ENCODE data around the gene EVX1.

EVX1 gene

GRCh38 chr7:27235387-27236311 lies 7.0 kb upstream of the EVX1 start:
- no peak for DNase-seq

DNA sequence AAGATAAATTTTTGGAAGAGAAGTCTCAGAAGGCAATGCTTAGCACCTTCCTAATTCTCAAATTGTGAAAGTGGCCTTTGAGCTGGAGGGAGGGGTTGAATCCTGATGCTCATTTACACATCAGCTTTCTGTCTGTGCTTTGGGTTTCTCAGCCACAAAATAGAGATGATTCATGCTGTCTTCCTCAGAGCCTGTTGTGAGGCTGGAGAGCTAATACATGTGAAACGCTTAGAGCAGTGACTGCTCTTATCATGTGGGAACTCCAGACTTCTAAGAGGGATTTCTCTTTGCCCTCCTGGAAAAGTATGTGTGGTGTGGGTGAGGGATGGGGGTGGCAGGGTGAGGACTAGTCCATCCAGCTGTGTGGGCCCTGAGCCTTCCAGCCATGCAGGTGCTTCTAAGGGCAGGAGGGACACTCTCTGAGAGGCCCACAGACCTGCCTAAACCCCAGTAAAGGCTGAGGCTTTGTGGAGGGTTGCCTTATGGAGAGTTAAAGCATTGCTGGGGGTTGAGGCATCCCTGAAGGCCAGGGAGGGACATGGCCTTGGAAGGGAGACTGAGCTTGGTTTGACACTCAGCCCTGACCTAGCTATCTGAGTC lies 4.8 kb upstream of the EVX1 start:
- no peak for DNase-seq

- no peak for DNase-seq
Measured at GRCh38 chr7:27238979-27239386, 3.6 kb upstream of the EVX1 start.

GRCh38 chr7:27239387-27240014 lies 3.1 kb upstream of the EVX1 start:
- DNase-seq: no peak

- no peak for DNase-seq
Measured at GRCh38 chr7:27240015-27240731, 2.4 kb upstream of the EVX1 start.

DNA sequence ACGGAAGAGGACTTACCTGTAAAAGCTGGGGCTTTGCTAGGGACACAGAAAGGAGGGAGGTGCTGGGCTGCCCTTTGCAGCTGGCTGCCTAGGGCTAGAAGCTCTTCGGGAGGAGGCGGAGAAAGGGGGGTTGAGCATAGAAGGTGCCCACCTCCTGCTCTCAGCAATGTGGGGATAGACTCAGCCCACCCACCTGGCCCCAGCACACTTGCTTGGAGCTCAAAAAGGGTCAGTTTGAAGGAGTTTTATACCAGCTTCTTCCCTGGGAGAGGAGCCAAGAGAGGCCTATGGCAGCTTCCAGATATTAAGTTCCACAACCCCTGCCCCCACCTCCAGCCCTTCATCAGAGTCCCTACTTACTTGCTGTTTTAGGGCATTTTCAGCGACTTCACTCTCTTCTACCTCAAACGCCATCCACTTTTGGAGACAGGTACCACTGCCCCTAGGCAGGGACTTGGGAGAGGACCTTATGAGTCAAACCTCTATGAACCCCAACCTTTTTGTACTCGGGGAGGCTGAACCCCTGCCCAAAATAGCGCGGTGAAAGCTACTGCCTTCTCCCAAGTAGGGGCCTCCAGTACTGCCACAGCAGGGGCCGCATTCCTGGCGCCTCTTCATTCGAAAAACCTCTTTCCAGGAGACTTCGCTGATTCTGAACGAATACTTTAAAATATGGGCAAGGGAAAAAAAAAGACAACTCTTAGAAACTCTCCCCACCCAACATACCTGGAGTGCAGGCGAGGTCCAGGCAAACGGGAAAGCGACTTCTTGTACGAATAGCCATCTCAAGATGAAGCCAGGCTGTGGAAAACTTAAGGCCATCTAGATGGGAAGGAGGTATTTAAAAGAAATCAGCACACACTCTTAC lies 1.2 kb upstream of the EVX1 start:
- no peak for DNase-seq

GRCh38 chr7:27242154-27242553 lies 448 bp upstream of the EVX1 start:
- DNase-seq: no peak

- DNase-seq: no peak
Measured at GRCh38 chr7:27243340-27244163, 950 bp downstream of the EVX1 start.

DNA sequence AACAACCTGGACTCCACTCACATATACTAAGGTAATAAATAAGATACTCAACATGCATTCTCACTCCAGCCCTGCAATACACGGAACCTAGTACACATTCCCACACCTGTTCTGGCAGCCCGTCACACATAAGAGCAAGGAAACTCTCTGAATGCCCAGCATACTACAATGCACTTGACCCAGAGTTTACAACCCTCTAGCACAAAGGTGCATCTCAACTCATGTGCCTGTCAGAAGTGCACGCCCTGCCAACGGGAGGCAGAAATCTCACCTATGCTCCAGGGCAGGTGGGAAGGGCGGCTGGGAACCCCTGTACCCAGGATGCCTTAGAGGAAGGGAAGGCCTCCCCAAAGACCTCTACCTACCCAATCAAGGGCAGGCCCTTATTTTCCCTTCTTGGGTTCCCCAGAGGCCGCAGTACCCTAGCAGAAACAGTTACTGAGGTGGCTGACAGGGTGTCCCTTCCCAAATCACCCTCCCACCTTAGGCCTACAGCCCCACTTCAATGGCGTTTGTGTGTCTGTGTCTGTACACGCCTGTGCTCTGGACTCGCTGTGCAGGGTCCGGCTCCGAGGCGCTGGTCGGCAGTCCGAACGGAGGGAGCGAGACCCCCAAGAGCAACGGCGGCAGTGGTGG lies 2.0 kb downstream of the EVX1 start:
- no peak for DNase-seq

DNA sequence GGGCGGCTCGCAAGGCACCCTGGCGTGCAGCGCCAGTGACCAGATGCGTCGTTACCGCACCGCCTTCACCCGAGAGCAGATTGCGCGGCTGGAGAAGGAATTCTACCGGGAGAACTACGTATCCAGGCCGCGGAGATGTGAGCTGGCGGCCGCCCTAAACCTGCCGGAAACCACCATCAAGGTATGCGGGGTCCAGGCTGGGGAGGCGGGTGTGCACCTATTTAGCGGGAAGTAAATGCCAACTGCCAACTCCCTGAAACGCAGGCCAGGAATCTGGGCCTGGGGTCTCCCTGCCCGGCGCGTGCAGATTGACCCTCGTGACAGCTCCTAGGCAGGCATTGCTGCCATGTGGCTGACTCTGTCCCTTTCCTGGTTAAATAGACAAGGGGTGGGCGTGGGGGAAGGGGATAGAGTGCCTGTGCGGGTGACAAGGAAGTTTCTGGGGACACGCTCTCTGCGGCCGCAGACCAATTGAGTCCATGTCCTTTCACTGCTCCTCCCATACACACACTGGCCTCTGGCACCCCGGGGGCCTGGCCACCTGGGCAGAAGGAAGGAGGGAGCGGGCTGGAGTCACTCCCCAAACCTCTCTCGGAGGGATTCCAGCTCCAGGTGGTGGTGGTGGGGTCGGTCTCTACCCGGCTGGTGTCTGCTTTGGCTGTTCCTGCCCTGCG lies 2.7 kb downstream of the EVX1 start:
- no peak for DNase-seq

GRCh38 chr7:27245798-27246691 lies 3.4 kb downstream of the EVX1 start:
- no peak for DNase-seq

DNA sequence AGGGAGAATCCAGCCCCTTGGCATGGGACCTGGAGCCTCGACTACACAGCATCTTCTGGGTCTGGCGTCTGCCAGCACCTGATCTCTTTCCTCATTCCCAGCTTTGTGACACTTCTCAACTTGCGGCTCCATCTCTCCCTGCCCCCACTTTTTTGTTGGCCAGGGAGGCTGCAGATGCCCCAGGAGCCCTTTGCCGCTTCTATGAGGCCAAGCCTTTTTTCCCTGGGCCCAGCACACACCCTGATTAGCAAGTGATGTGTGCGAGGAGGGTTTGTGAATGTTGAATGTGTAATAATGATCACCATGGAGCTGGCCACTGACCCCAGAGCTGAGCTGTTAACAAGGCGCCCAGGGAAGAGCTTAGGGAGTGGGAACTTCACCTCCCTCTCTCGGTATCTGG lies 4.4 kb downstream of the EVX1 start:
- no peak for DNase-seq

- no peak for DNase-seq
Measured at GRCh38 chr7:27247452-27248426, 5.1 kb downstream of the EVX1 start.

DNA sequence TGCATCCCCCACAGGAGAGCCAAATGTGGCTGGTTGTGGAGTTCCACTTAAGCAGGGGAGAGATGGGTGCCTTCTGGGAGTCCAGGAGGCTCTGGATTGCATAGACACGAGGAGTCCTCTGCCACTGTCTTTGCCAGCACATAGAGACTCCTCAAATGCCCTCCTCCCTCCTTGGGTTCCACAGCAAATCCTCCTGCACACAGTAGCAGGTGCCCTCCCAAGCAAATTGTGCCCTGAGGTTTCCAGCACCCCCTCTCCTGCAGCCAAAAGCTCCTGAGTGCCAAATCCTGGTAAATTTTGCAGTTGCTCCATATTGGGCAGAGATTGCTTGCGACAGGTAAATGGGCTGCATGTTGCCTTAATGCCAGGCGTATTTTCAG lies 5.8 kb downstream of the EVX1 start:
- no peak for DNase-seq

GRCh38 chr7:27248911-27249723 lies 6.5 kb downstream of the EVX1 start:
- no peak for DNase-seq

DNA sequence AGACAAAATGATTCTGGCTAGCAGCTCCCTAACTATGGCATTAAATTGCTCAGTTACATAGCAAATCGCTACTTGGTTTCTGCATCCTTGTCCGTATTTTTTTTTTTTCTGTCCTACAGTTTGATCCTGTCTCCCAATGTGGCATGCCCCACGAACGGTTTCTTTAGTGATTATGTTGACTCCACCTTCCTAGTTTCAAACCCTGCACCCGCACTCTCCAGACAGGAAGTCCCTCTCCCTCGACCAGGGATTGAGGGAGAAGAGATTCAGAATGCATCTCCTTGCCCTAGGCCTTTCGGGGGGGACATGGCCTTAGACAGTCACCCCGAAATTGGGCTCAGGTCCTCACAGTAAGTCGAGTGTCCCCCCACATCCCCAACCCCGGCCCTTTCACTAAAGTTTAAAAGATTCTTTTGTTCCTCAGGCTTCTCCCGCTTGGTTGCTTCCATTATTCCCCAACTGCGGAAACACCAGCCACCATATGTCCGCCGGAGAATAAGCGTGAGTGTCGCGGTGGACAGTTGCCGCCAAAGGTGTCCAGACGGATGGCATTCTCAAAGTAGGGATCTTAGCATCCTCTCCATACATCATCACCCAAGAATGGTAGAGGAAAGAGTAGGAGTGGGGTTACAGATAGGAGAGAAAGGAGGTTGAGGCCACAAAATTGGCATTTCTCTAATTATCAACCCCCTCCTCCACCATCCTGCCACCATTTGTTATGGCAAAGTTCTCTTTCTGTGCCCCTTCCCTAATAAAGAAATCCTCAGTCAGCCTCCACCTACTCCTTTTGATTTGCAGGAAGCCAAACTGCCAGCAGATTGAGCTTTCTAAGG lies 7.3 kb downstream of the EVX1 start:
- no peak for DNase-seq
